Endothelial cell of umbilical vein (primary cell): ENCODE data around the gene SRL.

Source experiments
- EZH2 ChIP-seq: IDR thresholded peaks from 2 replicates; pipeline ENCODE4 v1.6.1; 2012; ENCODE audit warnings: borderline replicate concordance, low read depth, mild to moderate bottlenecking, moderate library complexity, low read length, inconsistent platforms; ENCODE audit not compliant: severe bottlenecking
- POLR2A ChIP-seq: IDR thresholded peaks from 2 replicates; pipeline ENCODE4 v1.6.1; 2012; ENCODE audit warnings: low read depth, mild to moderate bottlenecking, control low read depth, low read length
- POLR2AphosphoS5 ChIP-seq: IDR thresholded peaks from 2 replicates; pipeline ENCODE4 v1.6.1; 2012; ENCODE audit warnings: low read depth, mild to moderate bottlenecking, control low read depth, low read length, moderate library complexity; ENCODE audit not compliant: insufficient read depth
- TF ChIP-seq, protein P1 (sequence below), 2 donors: IDR thresholded peaks; 1 replicate in 1 of 2; 2 replicates in 1 of 2; pipeline ENCODE4 v1.5.1; 2011; ENCODE audit warnings: low read length in 2 of 2, mild to moderate bottlenecking in 2 of 2, moderate library complexity in 2 of 2, control low read depth in 1 of 2, inconsistent platforms in 1 of 2, low read depth in 1 of 2; ENCODE audit not compliant: insufficient read depth in 1 of 2; ENCODE audit errors: extremely low read depth in 1 of 2

DNA sequence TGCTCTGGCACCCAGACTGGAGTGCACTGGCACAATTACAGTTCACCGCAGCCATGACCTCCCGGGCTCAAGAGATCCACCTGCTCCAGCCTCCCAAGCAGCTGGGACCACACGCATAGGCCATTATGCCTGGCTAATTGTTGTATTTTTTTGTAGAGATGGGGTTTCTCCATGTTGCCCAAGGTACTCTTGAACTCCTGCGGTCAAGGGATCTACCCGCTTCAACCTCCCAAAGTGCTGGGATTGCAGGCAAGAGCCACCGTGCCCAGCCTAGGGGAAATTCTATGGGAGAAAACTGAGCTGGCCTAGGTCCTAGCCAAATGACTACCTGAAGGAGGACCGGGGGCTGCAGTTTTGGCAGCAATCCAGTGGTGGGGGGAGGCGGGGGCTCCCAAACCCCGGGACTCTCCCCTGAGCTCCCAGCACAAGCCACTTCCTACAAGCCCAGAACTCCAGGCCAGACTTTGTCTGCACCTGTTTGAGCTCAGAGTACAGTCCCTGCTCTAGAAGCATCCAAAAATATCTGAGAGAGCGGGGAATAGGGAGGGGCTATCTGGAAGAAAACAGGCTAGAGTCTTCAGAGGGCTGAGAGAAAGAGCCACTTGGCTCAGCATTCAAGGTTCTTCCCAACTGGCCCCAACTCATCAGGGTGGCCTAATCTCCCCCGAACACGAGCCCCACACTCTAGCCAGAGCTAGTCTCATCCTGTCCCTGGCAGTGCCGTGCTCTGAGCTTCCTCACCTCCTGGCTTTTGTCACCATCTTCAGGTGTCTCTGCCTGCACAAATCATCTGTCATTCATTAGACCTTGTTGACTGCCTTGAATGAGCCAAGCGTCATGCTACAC, 9.1 kb downstream of the SRL start:
- TF ChIP-seq, protein P1, sequence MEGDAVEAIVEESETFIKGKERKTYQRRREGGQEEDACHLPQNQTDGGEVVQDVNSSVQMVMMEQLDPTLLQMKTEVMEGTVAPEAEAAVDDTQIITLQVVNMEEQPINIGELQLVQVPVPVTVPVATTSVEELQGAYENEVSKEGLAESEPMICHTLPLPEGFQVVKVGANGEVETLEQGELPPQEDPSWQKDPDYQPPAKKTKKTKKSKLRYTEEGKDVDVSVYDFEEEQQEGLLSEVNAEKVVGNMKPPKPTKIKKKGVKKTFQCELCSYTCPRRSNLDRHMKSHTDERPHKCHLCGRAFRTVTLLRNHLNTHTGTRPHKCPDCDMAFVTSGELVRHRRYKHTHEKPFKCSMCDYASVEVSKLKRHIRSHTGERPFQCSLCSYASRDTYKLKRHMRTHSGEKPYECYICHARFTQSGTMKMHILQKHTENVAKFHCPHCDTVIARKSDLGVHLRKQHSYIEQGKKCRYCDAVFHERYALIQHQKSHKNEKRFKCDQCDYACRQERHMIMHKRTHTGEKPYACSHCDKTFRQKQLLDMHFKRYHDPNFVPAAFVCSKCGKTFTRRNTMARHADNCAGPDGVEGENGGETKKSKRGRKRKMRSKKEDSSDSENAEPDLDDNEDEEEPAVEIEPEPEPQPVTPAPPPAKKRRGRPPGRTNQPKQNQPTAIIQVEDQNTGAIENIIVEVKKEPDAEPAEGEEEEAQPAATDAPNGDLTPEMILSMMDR (IDR thresholded peaks at IDR 0.05; ENCODE audit: extremely low read depth in 1 of 2, insufficient read depth in 1 of 2, low read depth in 1 of 2, low read length in 2 of 2), result no peak
- no peak for TF ChIP-seq POLR2A
- TF ChIP-seq EZH2, result no peak
- no peak for TF ChIP-seq POLR2AphosphoS5
